Cardiac muscle cell (in vitro differentiated cells and primary cell): ENCODE results near the gene LUZP2. TPM values are rescaled to one million over a fixed set of nuclear protein-coding genes. Genes with fewer than 3 reads are reported as not detected.

ENCODE experiments used
- DNase-seq, 2 donors: peaks; one replicate each; pipeline versions ENCODE4 v3.0.0 to v3.0.0-alpha.2; 2010 to 2017; ENCODE audit warnings: low read depth in 1 of 2, low spot score in 1 of 2
- H3K27ac ChIP-seq: fragments of 200-600 bp; sonication (generic); 2 replicates; pipeline ENCODE4 v1.5.1; 2016
- H3K27me3 ChIP-seq: fragments of 200-600 bp; sonication (generic); 2 replicates; pipeline ENCODE4 v1.6.0; 2016; ENCODE audit warnings: control low read depth
- H3K36me3 ChIP-seq: fragments of 200-600 bp; sonication (generic); 2 replicates; pipeline ENCODE4 v1.5.1; 2016; ENCODE audit warnings: control low read depth
- H3K4me1 ChIP-seq: fragments of 200-600 bp; sonication (generic); 2 replicates; pipeline ENCODE4 v1.8.1; 2017; ENCODE audit warnings: low read depth, mild to moderate bottlenecking, mixed run types
- H3K4me3 ChIP-seq: fragments of 200-600 bp; sonication (generic); 2 replicates; pipeline ENCODE4 v1.5.1; 2016; ENCODE audit warnings: mild to moderate bottlenecking
- H3K9me3 ChIP-seq: fragments of 200-600 bp; sonication (generic); 2 replicates; pipeline ENCODE4 v1.5.1; 2017; ENCODE audit warnings: low read depth, mild to moderate bottlenecking, control low read depth
- polyA plus RNA-seq: library from polyadenylated mRNA; unstranded; fragments of >200 nt; fragmentation: Nextera tagmentation; extraction: Ambion mirVana; gene quantifications from 2 replicates; pipeline ENCODE4 v1.2.1, GENCODE V29; 2016
- total RNA-seq: library from RNA; depleted of rRNA; stranded (reverse); fragments of >200 nt; gene quantifications from 2 replicates; pipeline ENCODE4 v1.2.3, GENCODE V29; 2016
- TF ChIP-seq, protein P1 (sequence below): IDR thresholded peaks from 2 replicates; pipeline ENCODE4 v1.5.1; 2012; ENCODE audit warnings: low read depth, mild to moderate bottlenecking, low read length

The LUZP2 gene
- total and polyA plus RNA-seq, 2 experiments from 2014 or later: not detected

DNA sequence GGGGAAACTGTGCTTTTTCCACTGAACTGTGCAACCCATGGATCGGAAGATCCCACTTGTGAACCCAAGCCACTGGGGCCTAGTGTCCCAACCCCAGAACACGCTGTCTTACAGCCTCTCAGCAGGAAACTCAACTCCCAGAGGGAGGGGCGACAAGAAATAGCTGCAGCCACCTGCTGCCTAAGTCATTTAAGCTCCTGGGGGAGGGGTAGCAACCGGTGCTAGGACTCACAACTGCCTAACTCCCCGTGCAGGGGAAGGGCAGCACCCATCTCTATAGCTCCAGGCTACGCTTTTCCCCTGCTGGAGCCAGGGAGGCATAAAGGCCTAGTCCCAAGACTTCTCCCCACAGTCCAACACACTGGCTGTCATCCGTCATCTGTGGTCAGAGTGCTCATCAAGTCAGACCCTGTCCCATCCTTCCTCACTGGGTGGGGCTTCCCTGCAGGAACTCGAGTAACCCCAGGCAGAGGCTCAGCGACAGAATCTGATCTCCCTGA is 363.0 kb downstream of the LUZP2 start:
- no peak overlapping the region for H3K4me3 ChIP-seq
- no peaks in the 10 kb centered on the region for H3K27me3 ChIP-seq
- DNase-seq: no peak
- H3K9me3 ChIP-seq: no peaks in the 10 kb centered on the region
- no peak overlapping the region for H3K27ac ChIP-seq
- no peaks in the 10 kb centered on the region for H3K4me1 ChIP-seq
- TF ChIP-seq, protein P1, sequence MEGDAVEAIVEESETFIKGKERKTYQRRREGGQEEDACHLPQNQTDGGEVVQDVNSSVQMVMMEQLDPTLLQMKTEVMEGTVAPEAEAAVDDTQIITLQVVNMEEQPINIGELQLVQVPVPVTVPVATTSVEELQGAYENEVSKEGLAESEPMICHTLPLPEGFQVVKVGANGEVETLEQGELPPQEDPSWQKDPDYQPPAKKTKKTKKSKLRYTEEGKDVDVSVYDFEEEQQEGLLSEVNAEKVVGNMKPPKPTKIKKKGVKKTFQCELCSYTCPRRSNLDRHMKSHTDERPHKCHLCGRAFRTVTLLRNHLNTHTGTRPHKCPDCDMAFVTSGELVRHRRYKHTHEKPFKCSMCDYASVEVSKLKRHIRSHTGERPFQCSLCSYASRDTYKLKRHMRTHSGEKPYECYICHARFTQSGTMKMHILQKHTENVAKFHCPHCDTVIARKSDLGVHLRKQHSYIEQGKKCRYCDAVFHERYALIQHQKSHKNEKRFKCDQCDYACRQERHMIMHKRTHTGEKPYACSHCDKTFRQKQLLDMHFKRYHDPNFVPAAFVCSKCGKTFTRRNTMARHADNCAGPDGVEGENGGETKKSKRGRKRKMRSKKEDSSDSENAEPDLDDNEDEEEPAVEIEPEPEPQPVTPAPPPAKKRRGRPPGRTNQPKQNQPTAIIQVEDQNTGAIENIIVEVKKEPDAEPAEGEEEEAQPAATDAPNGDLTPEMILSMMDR: no peak
- H3K36me3 ChIP-seq: no peaks in the 10 kb centered on the region

DNA sequence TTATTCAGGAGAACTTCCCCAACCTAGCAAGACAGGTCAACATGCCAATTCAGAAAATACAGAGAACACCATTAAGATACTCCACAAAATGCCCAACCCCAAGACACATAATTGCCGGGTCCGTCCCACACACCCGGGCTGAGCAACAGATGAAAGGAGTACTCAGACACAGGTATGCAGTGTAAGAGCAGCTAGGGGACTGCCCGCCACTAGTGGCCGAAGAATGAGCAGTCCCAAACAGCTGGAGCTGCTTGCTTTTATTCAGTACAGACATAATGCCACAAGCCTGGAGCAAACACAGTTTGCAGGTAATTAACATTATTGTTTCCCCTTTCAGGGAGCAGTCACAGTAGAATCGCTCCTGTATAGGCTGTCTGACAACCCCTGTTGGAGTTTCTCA is 364.6 kb downstream of the LUZP2 start:
- Histone ChIP-seq H3K9me3 (no peaks in the 10 kb centered on the region), H3K4me1 (no peaks in the 10 kb centered on the region), H3K4me3 (no peak overlapping the region), H3K36me3 (no peaks in the 10 kb centered on the region), H3K27me3 (no peaks in the 10 kb centered on the region), H3K27ac (no peak overlapping the region)
- TF ChIP-seq, protein P1: no peak
- DNase-seq: no peak

DNA sequence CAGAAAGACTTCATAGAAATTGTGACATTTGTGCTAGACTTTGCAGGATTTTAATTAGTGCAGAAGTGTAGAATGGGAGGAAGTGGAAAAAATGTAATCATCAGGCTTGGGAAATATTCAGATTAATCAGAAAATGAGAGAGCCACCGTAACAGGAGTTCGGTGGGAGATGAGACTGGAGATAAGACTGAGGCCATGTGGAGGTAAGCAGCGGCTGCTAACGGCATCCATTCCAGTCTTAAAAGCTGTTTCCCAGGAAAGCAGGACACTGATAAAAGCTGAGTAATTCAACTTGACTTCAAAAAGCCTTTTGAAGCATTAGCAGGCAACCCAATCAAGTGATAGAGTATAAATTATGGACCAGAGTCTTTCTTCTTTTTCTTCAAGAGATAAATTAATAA is 369.9 kb downstream of the LUZP2 start:
- Histone ChIP-seq H3K27me3 (no peaks in the 10 kb centered on the region), H3K4me1 (no peaks in the 10 kb centered on the region), H3K27ac (no peak overlapping the region), H3K4me3 (no peak overlapping the region), H3K9me3 (no peaks in the 10 kb centered on the region), H3K36me3 (no peaks in the 10 kb centered on the region)
- TF ChIP-seq, protein P1: no peak
- no peak for DNase-seq

DNA sequence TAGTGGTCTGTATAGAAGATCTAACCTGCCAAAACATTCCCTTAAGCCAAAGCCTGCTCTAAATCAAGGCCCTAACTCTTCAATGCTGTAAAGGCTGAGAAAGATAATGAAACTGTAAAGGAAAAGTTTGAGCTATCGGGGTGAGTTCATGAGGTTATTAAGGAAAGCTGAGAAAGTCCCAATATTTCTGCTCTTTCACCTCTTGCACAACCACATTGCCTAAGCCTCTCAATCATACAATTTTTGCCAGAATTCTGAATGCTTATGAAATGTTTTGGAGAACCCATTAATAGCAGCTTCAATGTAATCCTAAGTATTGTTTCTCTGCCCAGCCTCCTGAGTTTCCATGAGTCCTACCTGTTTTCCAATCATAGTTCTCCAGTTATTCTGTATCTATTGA is 373.2 kb downstream of the LUZP2 start:
- Histone ChIP-seq H3K27ac (no peak overlapping the region), H3K36me3 (no peaks in the 10 kb centered on the region), H3K9me3 (no peaks in the 10 kb centered on the region), H3K27me3 (no peaks in the 10 kb centered on the region), H3K4me3 (no peak overlapping the region), H3K4me1 (no peaks in the 10 kb centered on the region)
- DNase-seq: no peak
- TF ChIP-seq, protein P1: no peak

DNA sequence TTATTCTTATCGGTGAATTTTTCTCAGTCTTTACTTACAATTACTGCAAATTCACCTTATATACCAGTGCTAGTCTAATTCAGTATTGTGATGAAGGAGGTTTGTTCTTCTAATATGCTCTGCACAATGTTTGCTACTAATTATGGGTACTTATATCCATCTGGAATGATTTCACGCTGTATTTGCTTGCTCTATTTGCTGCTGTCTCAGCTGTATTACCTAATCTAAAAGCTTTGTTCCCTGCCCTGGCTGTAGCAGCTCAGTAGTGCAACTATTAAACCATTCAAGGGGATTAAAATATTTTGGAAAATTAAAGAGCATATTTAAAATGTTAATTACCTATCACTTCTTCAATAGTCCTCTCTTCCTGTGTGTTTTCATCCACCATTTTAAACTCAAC is 375.3 kb downstream of the LUZP2 start:
- H3K4me1 ChIP-seq: no peaks in the 10 kb centered on the region
- TF ChIP-seq, protein P1: no peak
- no peaks in the 10 kb centered on the region for H3K36me3 ChIP-seq
- H3K4me3 ChIP-seq: no peak overlapping the region
- H3K27me3 ChIP-seq: no peaks in the 10 kb centered on the region
- H3K9me3 ChIP-seq: no peaks in the 10 kb centered on the region
- no peak overlapping the region for H3K27ac ChIP-seq
- no peak for DNase-seq
